GM23338 (cell line): Measurements from ENCODE around the gene ZCCHC24. TPM values are rescaled to one million over a fixed set of nuclear protein-coding genes. Genes with fewer than 3 reads are reported as not detected.

Experiments used
- ATAC-seq: fragments of 200-7000 bp; cut with Tn5 transposase; 3 replicates; pipeline ENCODE4 v1.9.1; 2020
- DNase-seq: peaks from one replicate; pipeline ENCODE4 v3.0.0-alpha.2; 2015; ENCODE audit warnings: low spot score
- H2AFZ ChIP-seq: fragments of 200-600 bp; sonication (generic); 2 replicates; pipeline ENCODE4 v1.8.0; 2016; ENCODE audit warnings: antibody characterized with exemption, mild to moderate bottlenecking, moderate library complexity
- H3F3A ChIP-seq: fragments of 200-600 bp; sonication (generic); replicated peaks from 2 replicates; pipeline ENCODE4 v1.8.0; 2017; ENCODE audit warnings: antibody characterized with exemption, mixed run types, low read depth
- H3K27ac ChIP-seq: fragments of 200-600 bp; sonication (generic); 2 replicates; pipeline ENCODE4 v1.6.1; 2016; ENCODE audit warnings: low read depth
- H3K27me3 ChIP-seq: fragments of 200-600 bp; sonication (generic); 2 replicates; pipeline ENCODE4 v1.8.0; 2016; ENCODE audit warnings: mild to moderate bottlenecking, mixed run types, moderate library complexity; ENCODE audit not compliant: insufficient read depth
- H3K36me3 ChIP-seq: fragments of 200-600 bp; sonication (generic); 2 replicates; pipeline ENCODE4 v1.8.0; 2016; ENCODE audit warnings: mild to moderate bottlenecking; ENCODE audit not compliant: insufficient read depth
- H3K4me1 ChIP-seq: fragments of 200-600 bp; sonication (generic); 2 replicates; pipeline ENCODE4 v1.8.0; 2016; ENCODE audit warnings: mild to moderate bottlenecking, moderate library complexity; ENCODE audit not compliant: insufficient read depth
- H3K4me2 ChIP-seq: fragments of 200-600 bp; sonication (generic); 2 replicates; pipeline ENCODE4 v1.7.1; 2017; ENCODE audit warnings: mixed run types
- H3K4me3 ChIP-seq: fragments of 200-600 bp; sonication (generic); 2 replicates; pipeline ENCODE4 v1.6.1; 2016; ENCODE audit warnings: mixed run types
- H3K79me2 ChIP-seq: fragments of 200-600 bp; sonication (generic); replicated peaks from 2 replicates; pipeline ENCODE4 v1.8.0; 2017; ENCODE audit warnings: mild to moderate bottlenecking; ENCODE audit not compliant: insufficient read depth
- H3K9me2 ChIP-seq: fragments of 200-600 bp; sonication (generic); 2 replicates; pipeline ENCODE4 v1.8.0; 2017; ENCODE audit not compliant: insufficient read depth
- H4K20me1 ChIP-seq: fragments of 200-600 bp; sonication (generic); replicated peaks from 2 replicates; pipeline ENCODE4 v1.8.0; 2017; ENCODE audit warnings: mild to moderate bottlenecking; ENCODE audit not compliant: insufficient read depth
- H3K27ac Mint-ChIP-seq: 2 replicates; pipeline ENCODE4 v1.8.0; 2020; ENCODE audit warnings: inconsistent platforms, mild to moderate bottlenecking, moderate library complexity, mixed read lengths
- H3K27me3 Mint-ChIP-seq: 3 replicates; pipeline ENCODE4 v1.8.0; 2022; ENCODE audit warnings: low read depth, mild to moderate bottlenecking, moderate library complexity, mixed read lengths, inconsistent platforms; ENCODE audit not compliant: insufficient read depth, poor library complexity
- H3K36me3 Mint-ChIP-seq: 3 replicates; pipeline ENCODE4 v1.8.0; 2021; ENCODE audit warnings: low read depth, mild to moderate bottlenecking, inconsistent platforms, moderate library complexity, mixed read lengths
- H3K4me1 Mint-ChIP-seq: 3 replicates; pipeline ENCODE4 v1.8.0; 2020; ENCODE audit warnings: mild to moderate bottlenecking, inconsistent platforms, mixed read lengths
- H3K4me3 Mint-ChIP-seq: 3 replicates; pipeline ENCODE4 v1.8.0; 2021; ENCODE audit warnings: moderate library complexity, mild to moderate bottlenecking, inconsistent platforms, mixed read lengths
- H3K9me3 Mint-ChIP-seq: 3 replicates; pipeline ENCODE4 v1.8.0; 2020; ENCODE audit warnings: moderate library complexity, mild to moderate bottlenecking, inconsistent platforms, mixed read lengths
- CREB1 ChIP-seq: fragments of 250-450 bp; sonication (Bioruptor Pico); IDR thresholded peaks from 2 replicates; pipeline ENCODE4 v1.5.0; 2020; ENCODE audit warnings: low read depth, mild to moderate bottlenecking, moderate library complexity
- EZH2 ChIP-seq: fragments of 200-600 bp; sonication (generic); IDR thresholded peaks from one replicate; pipeline ENCODE4 v1.8.0; 2017; ENCODE audit warnings: antibody characterized with exemption, mild to moderate bottlenecking, low read depth; ENCODE audit not compliant: unreplicated experiment
- EZH2phosphoT487 ChIP-seq: fragments of 200-600 bp; sonication (generic); IDR thresholded peaks from one replicate; pipeline ENCODE4 v1.8.1; 2018; ENCODE audit warnings: antibody characterized with exemption; ENCODE audit not compliant: unreplicated experiment
- JUNB ChIP-seq: IDR thresholded peaks from one replicate; pipeline ENCODE4 v1.6.1; 2016; ENCODE audit warnings: antibody characterized with exemption; ENCODE audit not compliant: unreplicated experiment
- NANOG ChIP-seq: IDR thresholded peaks from 2 replicates; pipeline ENCODE4 v1.6.1; 2016; ENCODE audit warnings: antibody characterized with exemption, borderline replicate concordance
- POLR2AphosphoS5 ChIP-seq: IDR thresholded peaks from 2 replicates; pipeline ENCODE4 v1.6.1; 2016; ENCODE audit warnings: antibody characterized with exemption, low read depth
- STAT1 ChIP-seq: IDR thresholded peaks from one replicate; pipeline ENCODE4 v1.6.1; 2016; ENCODE audit warnings: antibody characterized with exemption; ENCODE audit not compliant: unreplicated experiment
- ZNF114 ChIP-seq: fragments of 250-450 bp; sonication (Bioruptor Pico); IDR thresholded peaks from 2 replicates; pipeline ENCODE4 v1.5.0; 2020; ENCODE audit warnings: mild to moderate bottlenecking, moderate library complexity
- ZNF331 ChIP-seq: fragments of 250-450 bp; sonication (Bioruptor Pico); IDR thresholded peaks from 2 replicates; pipeline ENCODE4 v1.5.0; 2020; ENCODE audit warnings: low read depth, mild to moderate bottlenecking, moderate library complexity
- polyA plus RNA-seq: library from polyadenylated mRNA; unstranded; fragments of >200 nt; fragmentation: Nextera tagmentation; extraction: Ambion mirVana; gene quantifications from 2 replicates; pipeline ENCODE4 v1.2.1, GENCODE V29; 2016
- total RNA-seq: library from RNA; depleted of rRNA; stranded (reverse); fragments of >200 nt; shearing (Covaris generic); gene quantifications from 2 replicates; pipeline ENCODE4 v1.2.3, GENCODE V29; 2014
- TF ChIP-seq, protein P1 (sequence below), 2 experiments: fragments of 200-600 bp in 1 of 2; sonication (generic) in 1 of 2; conservative IDR thresholded peaks; 2 replicates each; pipeline versions ENCODE4 v1.5.1 to v1.6.1; 2016 to 2017; ENCODE audit warnings: antibody characterized with exemption in 2 of 2, low read depth in 2 of 2, mild to moderate bottlenecking in 2 of 2, moderate library complexity in 1 of 2
- TF ChIP-seq, protein P2 (sequence below): fragments of 250-450 bp; sonication (Bioruptor Pico); IDR thresholded peaks from 2 replicates; pipeline ENCODE4 v1.5.0; 2020; ENCODE audit warnings: mild to moderate bottlenecking, moderate library complexity
- TF ChIP-seq, protein P3 (sequence below): IDR thresholded peaks from one replicate; pipeline ENCODE4 v1.6.1; 2018; ENCODE audit warnings: antibody characterized with exemption; ENCODE audit not compliant: unreplicated experiment
- TF ChIP-seq, protein P4 (sequence below): IDR thresholded peaks from 2 replicates; pipeline ENCODE4 v1.6.1; 2016; ENCODE audit warnings: antibody characterized with exemption

Gene ZCCHC24
- total and polyA plus RNA-seq, 2 experiments from 2014 or later = 2.0 to 10.1 TPM

DNA sequence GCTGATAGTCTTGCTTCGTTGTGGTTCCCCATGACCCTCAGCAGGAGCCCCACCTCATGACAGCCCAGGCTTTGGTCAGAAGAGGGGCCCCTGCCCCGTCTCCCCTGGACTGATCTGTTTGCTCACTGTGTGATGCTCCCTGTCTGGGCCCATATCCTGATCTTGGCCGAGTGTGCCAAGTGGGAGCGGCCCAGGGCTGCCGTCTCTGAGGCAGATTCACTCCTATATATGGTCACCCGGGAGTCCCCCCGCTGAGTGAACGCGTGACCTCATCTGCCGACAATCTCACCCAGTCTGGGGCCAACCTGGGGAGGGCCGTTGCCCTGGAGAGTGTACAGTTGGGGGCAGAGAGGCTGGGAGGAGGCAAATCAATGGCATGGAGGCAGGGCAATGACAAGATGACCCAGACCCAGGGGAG, 63.6 kb downstream of the ZCCHC24 start:
- Mint-ChIP-seq H3K9me3 (no peaks in the 10 kb centered on the region), H3K4me3 (no peak overlapping the region), H3K36me3 (no peaks in the 10 kb centered on the region), H3K27me3 (peaks cover 9% of the 10 kb centered on the region), H3K27ac (peak overlapping the region; percentile 47; the same call in 1 of the 2 replicates), H3K4me1 (peaks cover 3% of the 10 kb centered on the region; the same call in 2 of the 3 replicates)
- ATAC-seq (peak; percentile 26), DNase-seq (no peak)
- Histone ChIP-seq H3K36me3 (no peaks in the 10 kb centered on the region), H3F3A (no peaks in the 10 kb centered on the region; the same call in 1 of the 2 replicates), H3K27me3 (no peaks in the 10 kb centered on the region), H3K9me2 (no peaks in the 10 kb centered on the region), H3K79me2 (no peaks in the 10 kb centered on the region), H3K4me1 (no peaks in the 10 kb centered on the region), H3K27ac (no peak overlapping the region), H2AFZ (no peak overlapping the region), H4K20me1 (no peaks in the 10 kb centered on the region), H3K4me3 (no peak overlapping the region), H3K4me2 (no peak overlapping the region)
- TF ChIP-seq, protein P1, sequence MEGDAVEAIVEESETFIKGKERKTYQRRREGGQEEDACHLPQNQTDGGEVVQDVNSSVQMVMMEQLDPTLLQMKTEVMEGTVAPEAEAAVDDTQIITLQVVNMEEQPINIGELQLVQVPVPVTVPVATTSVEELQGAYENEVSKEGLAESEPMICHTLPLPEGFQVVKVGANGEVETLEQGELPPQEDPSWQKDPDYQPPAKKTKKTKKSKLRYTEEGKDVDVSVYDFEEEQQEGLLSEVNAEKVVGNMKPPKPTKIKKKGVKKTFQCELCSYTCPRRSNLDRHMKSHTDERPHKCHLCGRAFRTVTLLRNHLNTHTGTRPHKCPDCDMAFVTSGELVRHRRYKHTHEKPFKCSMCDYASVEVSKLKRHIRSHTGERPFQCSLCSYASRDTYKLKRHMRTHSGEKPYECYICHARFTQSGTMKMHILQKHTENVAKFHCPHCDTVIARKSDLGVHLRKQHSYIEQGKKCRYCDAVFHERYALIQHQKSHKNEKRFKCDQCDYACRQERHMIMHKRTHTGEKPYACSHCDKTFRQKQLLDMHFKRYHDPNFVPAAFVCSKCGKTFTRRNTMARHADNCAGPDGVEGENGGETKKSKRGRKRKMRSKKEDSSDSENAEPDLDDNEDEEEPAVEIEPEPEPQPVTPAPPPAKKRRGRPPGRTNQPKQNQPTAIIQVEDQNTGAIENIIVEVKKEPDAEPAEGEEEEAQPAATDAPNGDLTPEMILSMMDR (conservative IDR thresholded peaks at IDR 0.05; ENCODE audit: low read depth in 2 of 2) = no peak
- TF ChIP-seq CREB1 (CRISPR knock-in tag) = no peak
- TF ChIP-seq JUNB = no peak
- TF ChIP-seq, protein P2, sequence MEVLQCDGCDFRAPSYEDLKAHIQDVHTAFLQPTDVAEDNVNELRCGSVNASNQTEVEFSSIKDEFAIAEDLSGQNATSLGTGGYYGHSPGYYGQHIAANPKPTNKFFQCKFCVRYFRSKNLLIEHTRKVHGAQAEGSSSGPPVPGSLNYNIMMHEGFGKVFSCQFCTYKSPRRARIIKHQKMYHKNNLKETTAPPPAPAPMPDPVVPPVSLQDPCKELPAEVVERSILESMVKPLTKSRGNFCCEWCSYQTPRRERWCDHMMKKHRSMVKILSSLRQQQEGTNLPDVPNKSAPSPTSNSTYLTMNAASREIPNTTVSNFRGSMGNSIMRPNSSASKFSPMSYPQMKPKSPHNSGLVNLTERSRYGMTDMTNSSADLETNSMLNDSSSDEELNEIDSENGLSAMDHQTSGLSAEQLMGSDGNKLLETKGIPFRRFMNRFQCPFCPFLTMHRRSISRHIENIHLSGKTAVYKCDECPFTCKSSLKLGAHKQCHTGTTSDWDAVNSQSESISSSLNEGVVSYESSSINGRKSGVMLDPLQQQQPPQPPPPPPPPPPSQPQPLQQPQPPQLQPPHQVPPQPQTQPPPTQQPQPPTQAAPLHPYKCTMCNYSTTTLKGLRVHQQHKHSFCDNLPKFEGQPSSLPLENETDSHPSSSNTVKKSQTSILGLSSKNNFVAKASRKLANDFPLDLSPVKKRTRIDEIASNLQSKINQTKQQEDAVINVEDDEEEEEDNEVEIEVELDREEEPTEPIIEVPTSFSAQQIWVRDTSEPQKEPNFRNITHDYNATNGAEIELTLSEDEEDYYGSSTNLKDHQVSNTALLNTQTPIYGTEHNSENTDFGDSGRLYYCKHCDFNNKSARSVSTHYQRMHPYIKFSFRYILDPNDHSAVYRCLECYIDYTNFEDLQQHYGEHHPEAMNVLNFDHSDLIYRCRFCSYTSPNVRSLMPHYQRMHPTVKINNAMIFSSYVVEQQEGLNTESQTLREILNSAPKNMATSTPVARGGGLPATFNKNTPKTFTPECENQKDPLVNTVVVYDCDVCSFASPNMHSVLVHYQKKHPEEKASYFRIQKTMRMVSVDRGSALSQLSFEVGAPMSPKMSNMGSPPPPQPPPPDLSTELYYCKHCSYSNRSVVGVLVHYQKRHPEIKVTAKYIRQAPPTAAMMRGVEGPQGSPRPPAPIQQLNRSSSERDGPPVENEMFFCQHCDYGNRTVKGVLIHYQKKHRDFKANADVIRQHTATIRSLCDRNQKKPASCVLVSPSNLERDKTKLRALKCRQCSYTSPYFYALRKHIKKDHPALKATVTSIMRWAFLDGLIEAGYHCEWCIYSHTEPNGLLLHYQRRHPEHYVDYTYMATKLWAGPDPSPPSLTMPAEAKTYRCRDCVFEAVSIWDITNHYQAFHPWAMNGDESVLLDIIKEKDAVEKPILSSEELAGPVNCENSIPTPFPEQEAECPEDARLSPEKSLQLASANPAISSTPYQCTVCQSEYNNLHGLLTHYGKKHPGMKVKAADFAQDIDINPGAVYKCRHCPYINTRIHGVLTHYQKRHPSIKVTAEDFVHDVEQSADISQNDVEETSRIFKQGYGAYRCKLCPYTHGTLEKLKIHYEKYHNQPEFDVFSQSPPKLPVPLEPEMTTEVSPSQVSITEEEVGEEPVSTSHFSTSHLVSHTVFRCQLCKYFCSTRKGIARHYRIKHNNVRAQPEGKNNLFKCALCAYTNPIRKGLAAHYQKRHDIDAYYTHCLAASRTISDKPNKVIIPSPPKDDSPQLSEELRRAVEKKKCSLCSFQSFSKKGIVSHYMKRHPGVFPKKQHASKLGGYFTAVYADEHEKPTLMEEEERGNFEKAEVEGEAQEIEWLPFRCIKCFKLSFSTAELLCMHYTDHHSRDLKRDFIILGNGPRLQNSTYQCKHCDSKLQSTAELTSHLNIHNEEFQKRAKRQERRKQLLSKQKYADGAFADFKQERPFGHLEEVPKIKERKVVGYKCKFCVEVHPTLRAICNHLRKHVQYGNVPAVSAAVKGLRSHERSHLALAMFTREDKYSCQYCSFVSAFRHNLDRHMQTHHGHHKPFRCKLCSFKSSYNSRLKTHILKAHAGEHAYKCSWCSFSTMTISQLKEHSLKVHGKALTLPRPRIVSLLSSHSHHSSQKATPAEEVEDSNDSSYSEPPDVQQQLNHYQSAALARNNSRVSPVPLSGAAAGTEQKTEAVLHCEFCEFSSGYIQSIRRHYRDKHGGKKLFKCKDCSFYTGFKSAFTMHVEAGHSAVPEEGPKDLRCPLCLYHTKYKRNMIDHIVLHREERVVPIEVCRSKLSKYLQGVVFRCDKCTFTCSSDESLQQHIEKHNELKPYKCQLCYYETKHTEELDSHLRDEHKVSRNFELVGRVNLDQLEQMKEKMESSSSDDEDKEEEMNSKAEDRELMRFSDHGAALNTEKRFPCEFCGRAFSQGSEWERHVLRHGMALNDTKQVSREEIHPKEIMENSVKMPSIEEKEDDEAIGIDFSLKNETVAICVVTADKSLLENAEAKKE (CRISPR knock-in tag) = no peak
- no peak for TF ChIP-seq EZH2
- TF ChIP-seq, protein P3, sequence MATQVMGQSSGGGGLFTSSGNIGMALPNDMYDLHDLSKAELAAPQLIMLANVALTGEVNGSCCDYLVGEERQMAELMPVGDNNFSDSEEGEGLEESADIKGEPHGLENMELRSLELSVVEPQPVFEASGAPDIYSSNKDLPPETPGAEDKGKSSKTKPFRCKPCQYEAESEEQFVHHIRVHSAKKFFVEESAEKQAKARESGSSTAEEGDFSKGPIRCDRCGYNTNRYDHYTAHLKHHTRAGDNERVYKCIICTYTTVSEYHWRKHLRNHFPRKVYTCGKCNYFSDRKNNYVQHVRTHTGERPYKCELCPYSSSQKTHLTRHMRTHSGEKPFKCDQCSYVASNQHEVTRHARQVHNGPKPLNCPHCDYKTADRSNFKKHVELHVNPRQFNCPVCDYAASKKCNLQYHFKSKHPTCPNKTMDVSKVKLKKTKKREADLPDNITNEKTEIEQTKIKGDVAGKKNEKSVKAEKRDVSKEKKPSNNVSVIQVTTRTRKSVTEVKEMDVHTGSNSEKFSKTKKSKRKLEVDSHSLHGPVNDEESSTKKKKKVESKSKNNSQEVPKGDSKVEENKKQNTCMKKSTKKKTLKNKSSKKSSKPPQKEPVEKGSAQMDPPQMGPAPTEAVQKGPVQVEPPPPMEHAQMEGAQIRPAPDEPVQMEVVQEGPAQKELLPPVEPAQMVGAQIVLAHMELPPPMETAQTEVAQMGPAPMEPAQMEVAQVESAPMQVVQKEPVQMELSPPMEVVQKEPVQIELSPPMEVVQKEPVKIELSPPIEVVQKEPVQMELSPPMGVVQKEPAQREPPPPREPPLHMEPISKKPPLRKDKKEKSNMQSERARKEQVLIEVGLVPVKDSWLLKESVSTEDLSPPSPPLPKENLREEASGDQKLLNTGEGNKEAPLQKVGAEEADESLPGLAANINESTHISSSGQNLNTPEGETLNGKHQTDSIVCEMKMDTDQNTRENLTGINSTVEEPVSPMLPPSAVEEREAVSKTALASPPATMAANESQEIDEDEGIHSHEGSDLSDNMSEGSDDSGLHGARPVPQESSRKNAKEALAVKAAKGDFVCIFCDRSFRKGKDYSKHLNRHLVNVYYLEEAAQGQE = no peak
- no peak for TF ChIP-seq NANOG
- TF ChIP-seq ZNF114 = no peak
- TF ChIP-seq, protein P4, sequence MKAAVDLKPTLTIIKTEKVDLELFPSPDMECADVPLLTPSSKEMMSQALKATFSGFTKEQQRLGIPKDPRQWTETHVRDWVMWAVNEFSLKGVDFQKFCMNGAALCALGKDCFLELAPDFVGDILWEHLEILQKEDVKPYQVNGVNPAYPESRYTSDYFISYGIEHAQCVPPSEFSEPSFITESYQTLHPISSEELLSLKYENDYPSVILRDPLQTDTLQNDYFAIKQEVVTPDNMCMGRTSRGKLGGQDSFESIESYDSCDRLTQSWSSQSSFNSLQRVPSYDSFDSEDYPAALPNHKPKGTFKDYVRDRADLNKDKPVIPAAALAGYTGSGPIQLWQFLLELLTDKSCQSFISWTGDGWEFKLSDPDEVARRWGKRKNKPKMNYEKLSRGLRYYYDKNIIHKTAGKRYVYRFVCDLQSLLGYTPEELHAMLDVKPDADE = no peak
- TF ChIP-seq ZNF331 (CRISPR knock-in tag) = no peak
- no peak for TF ChIP-seq EZH2phosphoT487
- no peak for TF ChIP-seq POLR2AphosphoS5
- no peak for TF ChIP-seq STAT1
